ENCODE data around the gene ZDHHC11.

Gene ZDHHC11

GRCh38 chr5:850511-851006, at the start of gene ZDHHC11:
TSS of gene ZDHHC11 (minus strand) at chr5:850986. CDS start at chr5:850602, 384 bp downstream.
- DNase-seq (ENCODE audit: low read depth), result no peak

DNA sequence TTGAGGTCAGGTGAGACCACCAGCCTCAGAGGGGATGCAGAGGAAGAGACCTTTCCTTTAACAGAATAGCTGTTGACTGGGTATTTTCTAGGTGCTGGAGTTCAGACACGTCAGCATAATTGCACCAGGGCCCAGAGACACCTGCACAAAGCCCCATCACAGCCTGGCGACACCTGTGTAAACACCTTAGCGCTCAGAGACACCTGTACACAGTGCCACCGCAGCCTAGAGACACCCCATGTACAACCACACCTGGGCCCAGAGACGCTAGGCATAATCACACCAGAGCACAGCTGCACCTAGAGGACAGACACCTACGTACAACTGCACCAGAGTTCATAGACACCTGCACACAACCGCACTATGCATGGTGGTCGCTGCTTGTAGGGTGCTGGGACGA, 42.9 kb upstream of the ZDHHC11 start:
- no peak for DNase-seq (ENCODE audit: low read depth)

- DNase-seq (ENCODE audit: low read depth), result no peak
Measured at GRCh38 chr5:893137-893506, 42.3 kb upstream of the ZDHHC11 start.

DNA sequence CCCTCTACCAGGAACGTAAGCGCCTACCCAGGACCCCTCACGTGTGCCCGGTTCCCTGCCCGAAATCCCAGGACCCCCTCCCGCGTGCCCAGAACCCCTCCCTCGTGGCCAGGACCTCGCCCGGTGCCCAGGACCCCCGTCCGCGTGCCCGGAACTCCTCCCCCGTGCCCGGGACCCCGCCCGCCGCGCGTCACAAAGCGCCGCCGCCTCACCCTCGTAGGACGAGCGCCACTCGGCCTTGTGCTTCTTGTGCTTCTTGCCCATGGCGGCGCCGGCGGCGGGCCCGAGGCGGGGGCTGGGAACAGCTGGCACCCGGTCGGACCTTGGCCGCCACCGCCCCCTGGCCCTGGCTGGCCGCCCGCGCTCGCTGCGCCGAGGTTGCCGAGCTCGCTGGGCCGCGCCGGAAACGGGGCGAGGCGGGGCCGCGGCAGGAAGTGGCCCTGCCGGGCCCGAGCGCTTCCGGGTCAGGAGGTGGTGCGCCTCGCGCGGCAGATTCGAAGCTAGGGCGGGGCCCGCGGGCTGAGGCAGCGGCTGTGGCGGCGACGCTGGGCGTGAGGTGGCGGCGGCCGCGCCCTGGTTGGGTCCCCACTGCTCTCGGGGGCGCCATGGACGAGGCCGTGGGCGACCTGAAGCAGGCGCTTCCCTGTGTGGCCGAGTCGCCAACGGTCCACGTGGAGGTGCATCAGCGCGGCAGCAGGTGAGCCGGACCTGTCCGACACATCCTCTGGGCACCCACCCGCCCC, 41.8 kb upstream of the ZDHHC11 start, which contains the start of the genes BRD9 and TRIP13:
Gene BRD9 (minus strand): TSS at position 408 of the 743 bp plus-strand sequence. CDS start 144 bp downstream, at position 264.
Gene TRIP13 (plus strand): TSS at position 491 of the 743 bp plus-strand sequence. CDS start 115 bp downstream, at position 606.
- DNase-seq (ENCODE audit: low read depth), result peak; percentile 68

DNA sequence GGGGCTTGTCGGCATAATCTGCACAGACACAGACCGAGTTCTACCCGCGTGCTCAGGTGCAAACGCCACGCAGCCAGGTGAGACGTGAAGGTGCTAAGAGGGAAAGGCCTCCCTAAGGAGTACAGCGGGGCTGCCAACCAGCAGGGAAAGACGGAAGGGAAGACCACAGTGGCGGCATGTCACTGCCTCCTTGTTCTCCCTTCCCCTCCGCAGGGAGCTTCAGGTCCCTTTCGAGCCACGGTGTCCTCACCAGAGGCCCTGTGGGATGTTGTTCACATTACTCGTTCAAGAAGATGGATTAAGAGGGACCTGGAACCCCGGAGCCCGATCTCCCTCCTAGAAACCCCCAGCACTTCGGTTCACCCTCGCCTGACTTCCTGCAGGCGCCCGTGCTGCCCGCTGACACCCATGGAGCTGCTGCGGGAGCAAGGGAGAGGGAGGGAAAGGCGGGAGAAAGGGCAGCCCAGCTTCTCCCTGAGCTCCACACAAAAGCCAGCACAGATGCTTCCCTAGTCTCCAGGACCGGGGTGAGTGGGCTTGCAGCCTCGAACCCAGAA, 41.1 kb upstream of the ZDHHC11 start:
- DNase-seq (ENCODE audit: low read depth), result peak; percentile 9

- no peak for DNase-seq (ENCODE audit: low read depth)
Measured at GRCh38 chr5:891117-891836, 40.5 kb upstream of the ZDHHC11 start.

DNA sequence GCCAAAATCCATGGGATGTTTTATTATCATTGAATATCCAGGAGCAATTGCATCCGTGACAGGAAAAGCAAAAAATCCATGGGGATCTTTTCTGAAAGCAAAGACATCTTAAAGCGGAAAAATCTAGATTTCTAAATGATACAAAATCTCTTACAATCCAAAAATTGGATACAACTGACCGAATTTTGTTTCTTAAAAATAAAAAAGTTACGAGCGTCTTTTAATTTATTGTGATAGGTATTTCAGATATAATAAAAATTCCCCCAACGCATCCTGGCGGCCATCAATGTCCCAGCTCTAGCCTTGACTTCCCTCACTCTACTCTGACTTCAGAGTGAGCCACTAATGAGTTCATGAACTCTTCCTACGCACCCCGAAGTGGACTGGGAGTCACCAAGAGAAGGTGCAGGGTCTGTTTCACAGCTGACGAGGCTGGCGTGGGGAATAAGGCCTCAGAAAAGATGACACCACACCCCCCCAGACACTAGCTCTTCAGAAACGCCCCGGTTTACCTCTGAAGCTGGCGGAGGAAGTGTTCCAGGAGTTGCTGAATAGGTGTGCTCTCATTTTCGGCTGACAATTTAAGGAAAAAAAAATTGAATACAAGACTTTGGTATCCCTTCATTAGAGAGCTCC, 38.4 kb upstream of the ZDHHC11 start:
- DNase-seq (ENCODE audit: low read depth), result no peak

- no peak for DNase-seq (ENCODE audit: low read depth)
Measured at GRCh38 chr5:888638-889035, 37.9 kb upstream of the ZDHHC11 start.

DNA sequence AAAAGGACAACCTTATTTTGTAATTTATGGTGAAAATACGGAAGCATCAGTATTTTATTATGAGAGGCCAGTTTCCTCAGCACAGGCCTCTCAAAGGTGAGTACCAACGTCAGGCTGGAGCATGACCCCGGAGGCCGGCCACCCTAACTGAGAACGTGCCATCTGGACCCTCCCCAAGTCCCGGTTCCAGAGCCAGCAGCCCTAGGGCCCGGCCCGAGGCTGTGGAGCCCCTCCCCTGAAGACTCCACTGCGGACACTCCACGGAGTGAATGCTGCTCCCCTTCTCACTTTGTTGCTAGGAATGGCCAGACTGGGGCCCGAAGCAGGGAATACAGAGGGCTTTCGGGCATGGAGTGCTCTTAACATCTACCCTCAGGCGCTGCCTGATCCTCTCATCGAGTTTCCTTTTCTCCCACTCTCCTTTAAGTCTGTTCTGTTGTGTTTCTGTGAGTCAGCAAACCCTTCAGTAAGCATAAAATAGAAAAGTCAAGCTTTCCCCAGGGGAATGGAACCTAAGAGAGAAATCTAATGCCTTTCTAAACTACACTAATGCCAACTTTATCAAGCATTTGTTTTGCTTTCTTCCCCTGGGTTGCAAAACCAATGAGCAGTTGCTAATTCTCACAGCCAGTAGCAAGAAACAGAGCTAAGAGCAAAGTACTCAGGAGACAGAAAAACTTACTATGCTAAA, 37.3 kb upstream of the ZDHHC11 start:
- DNase-seq (ENCODE audit: low read depth), result peak; percentile 68

DNA sequence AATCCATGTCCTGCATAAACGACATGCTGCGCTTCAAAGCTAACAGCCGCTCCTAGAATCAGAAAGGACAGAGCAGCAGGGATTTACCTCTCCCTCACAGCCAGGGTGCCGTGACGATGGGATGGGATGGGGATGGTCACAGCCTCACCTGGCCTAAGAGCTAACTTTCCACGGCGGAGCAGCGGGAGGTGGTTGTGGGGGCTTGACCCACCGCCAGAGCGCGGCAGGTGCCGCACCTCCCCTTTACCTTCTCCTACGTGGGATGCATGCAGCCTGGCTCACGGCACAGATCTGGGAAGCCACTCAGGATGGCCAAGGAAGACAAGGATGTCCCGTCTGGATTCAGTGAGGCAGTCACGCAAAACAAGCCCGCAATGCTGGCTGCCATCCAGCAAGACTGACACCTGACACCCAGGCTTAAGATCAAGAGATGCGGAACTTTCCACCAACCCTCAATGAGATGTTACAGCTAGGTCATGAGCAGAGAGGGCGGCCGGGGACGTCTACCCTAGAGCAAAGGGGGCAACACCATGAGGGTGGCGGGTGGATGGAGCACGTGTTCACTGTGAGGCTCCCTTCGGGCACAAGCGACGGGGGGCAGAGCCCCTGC, 36.0 kb upstream of the ZDHHC11 start:
- no peak for DNase-seq (ENCODE audit: low read depth)

GRCh38 chr5:886036-886435, 35.2 kb upstream of the ZDHHC11 start:
- no peak for DNase-seq (ENCODE audit: low read depth)

DNA sequence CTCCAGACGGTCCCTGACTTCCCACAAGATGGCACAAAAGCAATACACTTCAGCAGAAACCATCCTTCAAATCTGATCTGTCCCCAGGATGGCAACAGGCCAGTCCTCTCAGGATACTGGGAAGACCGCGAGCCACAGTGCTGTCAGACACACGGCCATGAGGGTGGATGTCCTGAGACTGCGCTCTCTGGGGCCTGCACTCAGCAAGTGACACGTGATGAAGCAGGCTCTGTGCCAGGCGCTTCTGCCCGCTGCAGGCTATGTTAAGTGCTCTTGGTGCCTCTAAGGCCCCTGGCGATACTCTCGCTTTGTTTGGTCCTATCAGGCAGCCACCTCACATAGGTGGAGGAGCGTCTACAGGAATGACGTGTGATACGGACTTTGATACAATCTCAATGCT, 34.7 kb upstream of the ZDHHC11 start:
- DNase-seq (ENCODE audit: low read depth), result no peak

DNA sequence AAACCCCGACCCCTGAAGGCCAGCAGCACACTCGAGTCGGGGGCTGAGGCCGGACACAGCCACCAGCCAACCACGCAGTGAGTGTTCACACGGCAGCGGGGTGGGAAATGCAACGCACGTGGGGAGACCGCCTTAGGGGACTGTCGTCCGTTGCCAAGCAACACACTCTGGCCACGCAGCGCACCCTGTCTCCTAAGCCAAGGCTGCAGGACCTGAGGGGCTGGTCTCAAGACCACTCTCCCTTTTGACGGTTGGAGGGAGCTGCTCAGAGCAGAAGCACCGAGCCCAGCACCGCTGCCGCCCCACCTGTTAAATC, 34.3 kb upstream of the ZDHHC11 start:
- no peak for DNase-seq (ENCODE audit: low read depth)

- DNase-seq (ENCODE audit: low read depth), result no peak
Measured at GRCh38 chr5:884345-885126, 33.8 kb upstream of the ZDHHC11 start.

DNA sequence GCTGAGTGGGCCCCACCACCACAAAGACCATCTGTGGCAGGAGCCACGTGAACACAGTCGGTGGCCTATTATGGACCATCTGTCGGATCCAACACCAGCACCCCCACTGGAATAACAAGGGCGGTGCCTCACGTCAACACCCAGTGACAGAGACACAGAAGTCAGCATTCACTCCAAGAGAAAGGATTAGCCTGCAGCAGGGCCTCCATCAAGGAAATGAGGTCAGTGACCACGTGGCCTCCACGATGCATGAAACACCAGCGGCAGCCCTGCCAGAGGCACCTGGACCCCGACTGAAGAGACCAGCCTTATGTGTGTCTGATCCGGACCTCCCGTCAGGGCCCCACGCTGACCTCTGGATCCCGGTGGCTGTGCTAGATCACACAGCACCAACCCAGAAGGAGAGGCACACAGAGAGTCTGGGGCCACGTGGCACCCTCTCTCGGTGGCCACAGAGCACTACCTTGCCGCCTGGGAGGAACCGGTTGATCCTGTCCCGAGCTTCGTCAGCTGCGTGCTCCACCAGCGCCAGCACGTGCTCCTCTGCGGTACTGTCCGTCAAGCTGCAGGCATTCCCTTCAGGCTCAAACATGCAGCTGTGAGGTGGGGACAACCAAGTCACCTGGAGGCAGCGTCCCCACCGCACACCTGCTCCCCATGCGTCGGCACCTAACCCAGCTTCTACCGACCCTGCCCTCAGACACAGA, 32.8 kb upstream of the ZDHHC11 start:
- no peak for DNase-seq (ENCODE audit: low read depth)

GRCh38 chr5:882253-883183, 31.7 kb upstream of the ZDHHC11 start:
- no peak for DNase-seq (ENCODE audit: low read depth)

DNA sequence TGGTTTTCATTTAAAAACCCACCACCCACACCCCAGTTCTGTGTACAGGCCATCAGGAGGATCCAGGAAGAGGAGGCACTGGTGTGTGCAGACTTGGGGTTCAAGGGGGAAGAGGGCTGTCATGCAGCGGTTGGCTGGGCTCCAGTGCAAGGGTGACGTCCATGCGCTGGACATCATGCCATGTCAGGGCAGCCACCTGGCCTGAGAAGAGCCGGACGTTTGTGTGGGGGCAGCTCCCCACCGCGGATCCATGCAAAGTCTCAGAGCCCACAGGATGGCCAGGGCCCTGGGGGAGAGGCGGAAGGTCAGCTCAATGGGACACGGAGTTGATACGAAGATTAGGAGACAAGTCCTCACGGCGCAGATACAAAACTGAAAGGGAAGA, 30.8 kb upstream of the ZDHHC11 start:
- no peak for DNase-seq (ENCODE audit: low read depth)

- no peak for DNase-seq (ENCODE audit: low read depth)
Measured at GRCh38 chr5:880816-881550, 30.2 kb upstream of the ZDHHC11 start.
